Activated CD4-positive, alpha-beta memory T cell treated with anti-CD3 and anti-CD28 coated beads for 36 hours (primary cell): ENCODE results near the gene NCK2. TPM values are rescaled to one million over a fixed set of nuclear protein-coding genes. Genes with fewer than 3 reads are reported as not detected.

Experiments used
- CTCF ChIA-PET: fragments of 350-600 bp; sonication (Branson Sonifier 250); formaldehyde crosslinking; loops from one replicate; lab custom pipeline; 2021; ENCODE audit warnings: antibody characterized with exemption, inconsistent platforms; lab: Charles Lee
- POLR2A ChIA-PET: fragments of 350-600 bp; sonication (Branson Sonifier 250); formaldehyde crosslinking; loops from one replicate; lab custom pipeline; 2021; ENCODE audit warnings: antibody characterized with exemption; lab: Charles Lee
- DNase-seq: peaks from one replicate; pipeline ENCODE4 v3.0.0-alpha.2; 2020
- H3K27ac Mint-ChIP-seq: one replicate; pipeline ENCODE4 v1.8.0; 2021; ENCODE audit warnings: mixed read lengths
- H3K27me3 Mint-ChIP-seq: one replicate; pipeline ENCODE4 v1.8.0; 2021; ENCODE audit warnings: mixed read lengths
- H3K36me3 Mint-ChIP-seq: one replicate; pipeline ENCODE4 v1.8.0; 2021; ENCODE audit warnings: mixed read lengths
- H3K4me1 Mint-ChIP-seq: one replicate; pipeline ENCODE4 v1.8.0; 2021; ENCODE audit warnings: low read depth, mixed read lengths
- H3K4me3 Mint-ChIP-seq: one replicate; pipeline ENCODE4 v1.8.0; 2021; ENCODE audit warnings: mild to moderate bottlenecking, mixed read lengths
- H3K9me3 Mint-ChIP-seq: one replicate; pipeline ENCODE4 v1.8.0; 2021; ENCODE audit warnings: mixed read lengths
- intact Hi-C: fragments of 100-400 bp; cut with micrococcal nuclease; formaldehyde crosslinking; loops from one replicate; pipeline ENCODE4 v1.15.1; 2023
- total RNA-seq, 2 experiments: library from RNA; stranded (reverse); gene quantifications; one replicate each; pipeline ENCODE4 v1.2.3, GENCODE V29; 2021

Gene NCK2
- total RNA-seq, 2 experiments from 2014 or later = 81.8 to 85.8 TPM

DNA sequence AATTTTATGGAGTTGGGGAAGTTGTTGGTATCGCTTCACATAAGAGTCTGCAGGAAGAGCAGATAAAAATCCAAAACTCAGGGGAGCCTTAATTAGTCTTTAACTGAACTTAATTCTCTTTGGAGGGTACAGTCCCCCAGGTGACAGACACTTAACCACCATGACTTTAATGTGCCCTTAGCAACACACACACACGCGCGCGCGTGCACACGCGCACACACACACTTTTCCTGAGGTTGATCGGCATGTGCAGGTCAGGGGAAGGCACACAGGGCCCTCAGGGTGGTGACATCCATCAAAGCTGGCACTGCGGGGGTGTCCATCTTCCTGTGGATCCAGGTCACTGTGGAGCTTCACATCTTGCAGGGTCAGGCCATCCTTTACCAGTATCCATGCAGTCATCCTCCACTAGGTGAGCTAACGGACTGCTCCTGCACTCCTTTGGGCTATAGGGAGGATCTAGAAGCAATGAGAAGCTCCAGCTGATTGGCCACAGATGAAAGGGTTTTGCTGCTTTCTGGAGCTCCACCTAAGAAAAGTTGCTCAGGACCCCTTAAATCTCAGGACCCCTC, 21.9 kb upstream of the NCK2 start:
- peak overlapping the region; percentile 35 for H3K27ac Mint-ChIP-seq
- peaks cover 8% of the 10 kb centered on the region for H3K4me1 Mint-ChIP-seq

DNA sequence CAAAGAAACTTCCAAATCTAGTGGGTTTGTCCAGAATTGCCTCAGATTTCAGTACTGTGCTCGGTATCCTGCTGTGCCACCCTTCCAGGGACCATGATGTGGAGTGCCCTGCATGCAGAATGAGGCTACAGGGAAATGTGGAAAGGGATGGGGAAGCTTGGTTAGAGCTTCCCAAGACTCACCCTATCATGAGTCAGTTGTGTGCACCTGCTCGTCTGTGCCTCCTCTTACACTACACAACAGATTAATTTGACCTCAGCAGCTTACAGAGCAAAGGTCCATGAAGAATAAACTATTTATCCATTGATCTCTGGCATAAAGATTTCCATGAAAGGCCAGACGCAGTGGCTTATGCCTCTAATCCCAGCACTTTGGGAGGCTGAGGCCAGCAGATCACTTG, 21.3 kb upstream of the NCK2 start:
- Mint-ChIP-seq H3K36me3 (peaks cover 4% of the 10 kb centered on the region), H3K27ac (no peak overlapping the region), H3K4me1 (peaks cover 8% of the 10 kb centered on the region), H3K27me3 (no peaks in the 10 kb centered on the region), H3K4me3 (no peak overlapping the region), H3K9me3 (peaks cover 11% of the 10 kb centered on the region)
- no peak for DNase-seq
- POLR2A ChIA-PET = no interaction called here
- CTCF ChIA-PET = no interaction called here
- intact Hi-C loops = no loop called here

More for the DNA sequence above, 21.9 kb upstream of the NCK2 start:
- ChIA-PET POLR2A (no interaction called here), CTCF (interaction anchor here (1.4 kb wide), 1 partner anchor 146 kb away, joined by 3 read pairs; no protein-coding TSS in a partner anchor)
- intact Hi-C loops = no loop called here
- no peaks in the 10 kb centered on the region for H3K27me3 Mint-ChIP-seq
- H3K4me3 Mint-ChIP-seq = no peak overlapping the region
- DNase-seq = no peak
- peaks cover 11% of the 10 kb centered on the region for H3K9me3 Mint-ChIP-seq
- H3K36me3 Mint-ChIP-seq = peaks cover 4% of the 10 kb centered on the region

GRCh38 chr2:105725388-105725787, 19.3 kb upstream of the NCK2 start:
- no peak for DNase-seq
- intact Hi-C loops = no loop called here
- H3K27me3 Mint-ChIP-seq = no peaks in the 10 kb centered on the region
- no peak overlapping the region for H3K4me3 Mint-ChIP-seq
- H3K27ac Mint-ChIP-seq = no peak overlapping the region
- H3K36me3 Mint-ChIP-seq = peaks cover 4% of the 10 kb centered on the region
- ChIA-PET POLR2A (no interaction called here), CTCF (no interaction called here)
- H3K9me3 Mint-ChIP-seq = peaks cover 16% of the 10 kb centered on the region
- H3K4me1 Mint-ChIP-seq = peaks cover 8% of the 10 kb centered on the region

DNA sequence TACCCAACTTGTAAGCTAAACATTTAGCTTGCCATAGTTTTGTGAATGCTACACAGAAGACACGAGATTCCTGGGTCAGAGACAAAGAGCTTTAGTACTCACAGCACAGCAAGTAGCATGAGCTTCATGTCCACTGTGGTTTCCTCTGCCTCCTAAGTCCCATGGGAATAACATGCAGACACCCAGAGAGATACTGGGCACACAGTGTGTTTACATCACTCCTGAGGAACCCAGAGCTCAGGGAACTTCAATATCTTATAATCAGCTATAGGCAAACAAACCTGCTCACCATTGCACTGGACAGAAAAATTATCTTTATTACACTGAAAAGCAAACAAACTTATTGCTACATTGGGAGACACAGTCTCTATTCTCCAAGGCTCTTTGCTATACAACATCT, 14.5 kb upstream of the NCK2 start:
- no peak overlapping the region for H3K27ac Mint-ChIP-seq
- peaks cover 22% of the 10 kb centered on the region for H3K4me1 Mint-ChIP-seq
- H3K9me3 Mint-ChIP-seq = peaks cover 16% of the 10 kb centered on the region
- intact Hi-C loops = no loop called here
- CTCF ChIA-PET = interaction anchor here (1.2 kb wide), 1 partner anchor 153 kb away, joined by 3 read pairs; no protein-coding TSS in a partner anchor
- H3K36me3 Mint-ChIP-seq = peaks cover 4% of the 10 kb centered on the region
- H3K27me3 Mint-ChIP-seq = no peaks in the 10 kb centered on the region
- POLR2A ChIA-PET = no interaction called here
- no peak overlapping the region for H3K4me3 Mint-ChIP-seq
- DNase-seq = no peak

- DNase-seq = no peak
- H3K4me1 Mint-ChIP-seq = peaks cover 32% of the 10 kb centered on the region
- ChIA-PET POLR2A (no interaction called here), CTCF (no interaction called here)
- no peaks in the 10 kb centered on the region for H3K27me3 Mint-ChIP-seq
- no peak overlapping the region for H3K4me3 Mint-ChIP-seq
- peaks cover 4% of the 10 kb centered on the region for H3K36me3 Mint-ChIP-seq
- peaks cover 15% of the 10 kb centered on the region for H3K9me3 Mint-ChIP-seq
- H3K27ac Mint-ChIP-seq = no peak overlapping the region
- intact Hi-C loops = no loop called here
Measured at GRCh38 chr2:105731511-105731910, 13.2 kb upstream of the NCK2 start.

GRCh38 chr2:105732101-105732500, 12.6 kb upstream of the NCK2 start:
- no peaks in the 10 kb centered on the region for H3K36me3 Mint-ChIP-seq
- no peaks in the 10 kb centered on the region for H3K27me3 Mint-ChIP-seq
- intact Hi-C loops = no loop called here
- no peak overlapping the region for H3K27ac Mint-ChIP-seq
- H3K9me3 Mint-ChIP-seq = peaks cover 9% of the 10 kb centered on the region
- H3K4me1 Mint-ChIP-seq = peaks cover 37% of the 10 kb centered on the region
- ChIA-PET CTCF (no interaction called here), POLR2A (no interaction called here)
- DNase-seq = no peak
- H3K4me3 Mint-ChIP-seq = no peak overlapping the region

GRCh38 chr2:105732955-105733607, 11.6 kb upstream of the NCK2 start:
- peak overlapping the region; percentile 20 for H3K27ac Mint-ChIP-seq
- no peaks in the 10 kb centered on the region for H3K36me3 Mint-ChIP-seq
- POLR2A ChIA-PET = no interaction called here
- peaks cover 5% of the 10 kb centered on the region for H3K9me3 Mint-ChIP-seq
- intact Hi-C loops = loop anchor here (1.0 kb wide), 1 partner anchor 45 kb away; no protein-coding TSS in a partner anchor
- CTCF ChIA-PET = no interaction called here
- no peak for DNase-seq
- peaks cover 45% of the 10 kb centered on the region for H3K4me1 Mint-ChIP-seq
- no peak overlapping the region for H3K4me3 Mint-ChIP-seq
- no peaks in the 10 kb centered on the region for H3K27me3 Mint-ChIP-seq

- ChIA-PET CTCF (no interaction called here), POLR2A (no interaction called here)
- H3K36me3 Mint-ChIP-seq = no peaks in the 10 kb centered on the region
Measured at GRCh38 chr2:105733875-105734274, 10.8 kb upstream of the NCK2 start.

DNA sequence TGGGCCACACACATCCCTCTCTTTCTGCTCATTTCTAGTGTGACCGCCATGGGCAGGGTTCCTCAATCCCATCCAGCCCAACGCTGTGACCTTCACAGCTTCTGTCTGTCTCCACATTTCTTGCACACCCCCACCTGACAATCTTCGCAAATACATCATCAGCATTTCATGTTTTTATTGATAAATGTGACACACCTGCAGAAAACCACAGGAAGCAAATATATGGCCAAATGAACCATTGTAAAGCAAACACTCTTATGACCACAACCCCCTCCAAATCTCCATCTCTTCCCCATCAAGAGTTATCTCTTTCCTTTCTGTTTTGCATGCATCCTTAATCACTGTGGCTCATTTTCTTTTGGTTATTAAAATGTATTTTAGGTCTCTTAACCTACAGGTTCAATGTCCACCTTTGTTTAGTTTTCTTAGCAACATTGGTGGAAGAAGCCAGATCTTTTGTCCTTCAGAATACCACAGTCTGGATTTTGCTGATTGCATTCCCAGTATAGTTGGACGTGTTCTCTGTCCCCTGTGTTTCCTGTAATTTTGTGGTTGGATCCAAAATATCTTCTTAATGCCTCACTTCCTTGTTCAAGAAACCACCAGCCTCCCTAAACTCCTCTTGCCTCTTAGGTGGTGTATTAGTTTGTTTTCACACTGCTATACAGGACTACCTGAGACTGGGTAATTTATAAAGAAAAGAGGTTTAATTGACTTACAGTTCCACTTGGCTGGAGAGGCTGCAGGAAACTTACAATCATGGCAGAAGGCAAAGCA, 9.8 kb upstream of the NCK2 start:
- DNase-seq = no peak
- no peaks in the 10 kb centered on the region for H3K27me3 Mint-ChIP-seq
- peaks cover 4% of the 10 kb centered on the region for H3K9me3 Mint-ChIP-seq
- CTCF ChIA-PET = no interaction called here
- H3K4me3 Mint-ChIP-seq = no peak overlapping the region
- no peaks in the 10 kb centered on the region for H3K36me3 Mint-ChIP-seq
- peaks cover 62% of the 10 kb centered on the region for H3K4me1 Mint-ChIP-seq
- POLR2A ChIA-PET = no interaction called here
- intact Hi-C loops = no loop called here
- no peak overlapping the region for H3K27ac Mint-ChIP-seq

More at GRCh38 chr2:105733875-105734274, 10.8 kb upstream of the NCK2 start:
- no peak for DNase-seq
- intact Hi-C loops = loop anchor here (1.0 kb wide), 1 partner anchor 46 kb away; no protein-coding TSS in a partner anchor
- H3K4me1 Mint-ChIP-seq = peaks cover 52% of the 10 kb centered on the region
- no peak overlapping the region for H3K27ac Mint-ChIP-seq
- H3K4me3 Mint-ChIP-seq = no peak overlapping the region
- H3K9me3 Mint-ChIP-seq = peaks cover 5% of the 10 kb centered on the region
- no peaks in the 10 kb centered on the region for H3K27me3 Mint-ChIP-seq

- intact Hi-C loops = no loop called here
- ChIA-PET POLR2A (no interaction called here), CTCF (no interaction called here)
- Mint-ChIP-seq H3K27ac (no peak overlapping the region), H3K9me3 (no peaks in the 10 kb centered on the region), H3K27me3 (no peaks in the 10 kb centered on the region), H3K4me1 (peaks cover 74% of the 10 kb centered on the region), H3K4me3 (no peak overlapping the region), H3K36me3 (no peaks in the 10 kb centered on the region)
- DNase-seq = no peak
Measured at GRCh38 chr2:105736145-105736544, 8.6 kb upstream of the NCK2 start.

DNA sequence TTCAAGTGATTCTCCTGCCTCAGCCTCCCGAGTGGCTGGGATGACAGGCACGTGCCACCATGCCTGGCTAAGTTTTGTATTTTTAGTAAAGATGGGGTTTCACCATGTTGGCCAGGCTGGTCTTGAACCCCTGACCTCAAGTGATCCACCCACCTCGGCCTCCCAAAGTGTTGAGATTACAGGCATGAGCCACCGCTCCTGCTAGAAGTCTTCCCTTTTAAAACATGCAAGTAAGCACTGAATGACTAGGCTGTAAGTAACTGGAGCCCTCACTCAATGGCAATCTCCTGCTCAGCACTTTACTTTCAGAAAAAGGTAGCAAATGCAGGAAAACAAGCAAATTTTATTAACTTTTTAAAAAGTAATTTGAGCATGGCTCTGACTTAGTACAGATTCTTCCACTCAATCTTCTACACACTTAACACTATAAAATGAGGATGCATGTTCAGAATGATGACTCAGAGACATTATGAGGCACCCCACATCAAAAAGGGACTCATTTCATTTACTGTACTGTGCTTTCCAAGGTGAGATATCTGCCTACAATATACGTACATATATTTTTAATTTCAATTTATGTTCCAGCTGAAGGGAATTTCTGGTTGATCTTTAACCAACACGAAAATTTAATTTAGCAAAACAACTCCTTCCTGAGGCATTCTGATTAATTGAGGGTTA, 6.6 kb upstream of the NCK2 start:
- no peaks in the 10 kb centered on the region for H3K27me3 Mint-ChIP-seq
- DNase-seq = peak; percentile 55
- H3K9me3 Mint-ChIP-seq = no peaks in the 10 kb centered on the region
- intact Hi-C loops = loop anchor here (1.0 kb wide), 3 partner anchors 8 to 162 kb away; no protein-coding TSS in a partner anchor
- peaks cover 90% of the 10 kb centered on the region for H3K4me1 Mint-ChIP-seq
- H3K27ac Mint-ChIP-seq = peak overlapping the region; percentile 96
- ChIA-PET POLR2A (interaction anchor here (0.6 to 1.9 kb wide), 4 partner anchors 9 to 51 kb away, joined by 3 to 5 read pairs (median 4); no protein-coding TSS in a partner anchor), CTCF (interaction anchor here (0.7 to 1.0 kb wide), 3 partner anchors 11 to 214 kb away, joined by 3 to 4 read pairs (median 3); no protein-coding TSS in a partner anchor)
- peak overlapping the region; percentile 64 for H3K4me3 Mint-ChIP-seq
- H3K36me3 Mint-ChIP-seq = no peaks in the 10 kb centered on the region
